Trophoblast cell (in vitro differentiated cells and primary cell): Measurements from ENCODE around the gene CUX1.

Source experiments
- DNase-seq, 2 donors: peaks; one replicate each; pipeline ENCODE4 v3.0.0-alpha.2; 2016
- H2AFZ ChIP-seq: 2 replicates; pipeline ENCODE4 v1.6.1; 2013; ENCODE audit warnings: low read length, moderate library complexity, mild to moderate bottlenecking; ENCODE audit not compliant: insufficient read depth, poor library complexity
- H2AK5ac ChIP-seq: 2 replicates; pipeline ENCODE4 v1.6.1; 2013; ENCODE audit warnings: mild to moderate bottlenecking, low read length
- H2BK120ac ChIP-seq: 2 replicates; pipeline ENCODE4 v1.6.1; 2013; ENCODE audit warnings: low read length, mild to moderate bottlenecking, moderate library complexity; ENCODE audit not compliant: insufficient read depth, poor library complexity
- H2BK12ac ChIP-seq: 2 replicates; pipeline ENCODE4 v1.6.1; 2013; ENCODE audit warnings: mild to moderate bottlenecking, low read length, moderate library complexity
- H2BK5ac ChIP-seq: 2 replicates; pipeline ENCODE4 v1.6.1; 2013; ENCODE audit warnings: low read length, low read depth, moderate library complexity, mild to moderate bottlenecking; ENCODE audit not compliant: poor library complexity
- H3K14ac ChIP-seq: 2 replicates; pipeline ENCODE4 v1.6.1; 2013; ENCODE audit warnings: mild to moderate bottlenecking, low read length
- H3K18ac ChIP-seq: 2 replicates; pipeline ENCODE4 v1.6.1; 2013; ENCODE audit warnings: mild to moderate bottlenecking, low read length
- H3K23ac ChIP-seq: 2 replicates; pipeline ENCODE4 v1.6.1; 2013; ENCODE audit warnings: low read length
- H3K27ac ChIP-seq: 2 replicates; pipeline ENCODE4 v1.5.1; 2013; ENCODE audit warnings: low read depth, mild to moderate bottlenecking, inconsistent platforms, low read length, moderate library complexity
- H3K27me3 ChIP-seq: 2 replicates; pipeline ENCODE4 v1.6.1; 2013; ENCODE audit warnings: inconsistent platforms, mild to moderate bottlenecking, low read length, moderate library complexity; ENCODE audit not compliant: insufficient read depth
- H3K36me3 ChIP-seq, 2 experiments: 1 replicate in 1 of 2; 2 replicates in 1 of 2; pipeline ENCODE4 v1.6.1; 2013; ENCODE audit warnings: low read length in 2 of 2, mild to moderate bottlenecking in 2 of 2, moderate library complexity in 1 of 2; ENCODE audit not compliant: insufficient read depth in 2 of 2, control insufficient read depth in 1 of 2
- H3K4ac ChIP-seq: 2 replicates; pipeline ENCODE4 v1.6.1; 2013; ENCODE audit warnings: low read depth, mild to moderate bottlenecking, low read length, moderate library complexity
- H3K4me1 ChIP-seq, 2 experiments: 1 replicate in 1 of 2; 2 replicates in 1 of 2; pipeline ENCODE4 v1.6.1; 2013; ENCODE audit warnings: low read length in 2 of 2, mild to moderate bottlenecking in 2 of 2, moderate library complexity in 1 of 2; ENCODE audit not compliant: insufficient read depth in 2 of 2, control insufficient read depth in 1 of 2
- H3K4me2 ChIP-seq: 2 replicates; pipeline ENCODE4 v1.6.1; 2013; ENCODE audit warnings: inconsistent platforms, mild to moderate bottlenecking, low read length, moderate library complexity
- H3K4me3 ChIP-seq: 2 replicates; pipeline ENCODE4 v1.5.1; 2013; ENCODE audit warnings: mild to moderate bottlenecking, low read depth, low read length, inconsistent platforms
- H3K79me1 ChIP-seq: one replicate; pipeline ENCODE4 v1.6.1; 2013; ENCODE audit warnings: low read length
- H3K79me2 ChIP-seq: 2 replicates; pipeline ENCODE4 v1.6.1; 2013; ENCODE audit warnings: low read length, mild to moderate bottlenecking; ENCODE audit not compliant: control insufficient read depth, insufficient read depth, poor library complexity
- H3K9ac ChIP-seq: 2 replicates; pipeline ENCODE4 v1.6.1; 2013; ENCODE audit warnings: mild to moderate bottlenecking, low read length
- H3K9me3 ChIP-seq: 2 replicates; pipeline ENCODE4 v1.6.1; 2013; ENCODE audit warnings: low read depth, mild to moderate bottlenecking, control low read depth, inconsistent platforms, low read length; ENCODE audit not compliant: insufficient read depth
- H4K12ac ChIP-seq: 2 replicates; pipeline ENCODE4 v1.6.1; 2013; ENCODE audit warnings: low read depth, mild to moderate bottlenecking, low read length, moderate library complexity
- H4K8ac ChIP-seq: 2 replicates; pipeline ENCODE4 v1.6.1; 2013; ENCODE audit warnings: low read depth, mild to moderate bottlenecking, low read length, moderate library complexity
- H4K91ac ChIP-seq: one replicate; pipeline ENCODE4 v1.6.1; 2013; ENCODE audit warnings: low read depth, mild to moderate bottlenecking, low read length, moderate library complexity
- WGBS: extraction: QIAGEN DNeasy Blood & Tissue Kit; methylation state at CpG from one replicate; pipeline ENCODE4 v1.1.7; 2013; ENCODE audit warnings: missing lambda C conversion rate; ENCODE audit not compliant: insufficient read length, insufficient coverage; ENCODE audit errors: extremely low coverage; 5-methylcytosine and 5-hydroxymethylcytosine counted together

CUX1 gene

DNA sequence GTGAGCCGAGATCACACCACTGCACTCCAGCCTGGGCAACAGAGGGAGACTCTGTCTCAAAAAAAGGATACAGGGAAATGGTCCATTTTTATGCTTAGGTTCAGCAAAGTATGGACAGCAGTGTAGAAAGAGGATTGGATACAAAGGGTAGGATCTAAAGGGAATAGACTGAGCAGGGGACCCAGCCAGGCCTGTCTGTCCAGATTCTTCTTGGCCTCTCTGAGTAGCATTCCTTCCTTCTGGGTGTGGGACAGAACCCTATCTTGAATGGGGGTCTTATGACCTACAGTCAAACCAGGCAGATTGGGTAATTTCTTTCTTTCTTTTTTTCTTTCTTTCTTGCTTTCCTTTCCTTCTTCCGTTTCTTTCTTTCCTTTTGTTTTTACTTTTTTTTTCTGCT, 494.9 kb downstream of the CUX1 start:
- Histone ChIP-seq H3K23ac (no peak overlapping the region), H3K9ac (no peak overlapping the region), H4K8ac (peak overlapping the region; percentile 68), H4K12ac (no peak overlapping the region), H3K4me3 (no peak overlapping the region), H3K4me1 (peaks cover 3 to 5% of the 10 kb centered on the region in 2 experiments), H2BK5ac (peak overlapping the region; percentile 71), H2BK12ac (no peak overlapping the region), H3K79me2 (peaks cover 1% of the 10 kb centered on the region), H3K27ac (peak overlapping the region; percentile 87), H3K79me1 (peaks cover 5% of the 10 kb centered on the region), H2BK120ac (peak overlapping the region; percentile 91), H3K36me3 (peaks cover 28 to 33% of the 10 kb centered on the region in 2 experiments), H3K27me3 (no peaks in the 10 kb centered on the region), H3K18ac (peak overlapping the region; percentile 54), H3K9me3 (no peaks in the 10 kb centered on the region), H2AFZ (no peak overlapping the region), H3K14ac (peak overlapping the region; percentile 46), H3K4me2 (no peak overlapping the region), H3K4ac (no peak overlapping the region), H2AK5ac (no peak overlapping the region), H4K91ac (peak overlapping the region; percentile 78)
- WGBS = no CpG with 5 or more reads among the region's 2 CpGs
- DNase-seq = peak; percentile 93

GRCh38 chr7:102313997-102314780, 496.8 kb downstream of the CUX1 start:
- Histone ChIP-seq H2AK5ac (no peak overlapping the region), H3K18ac (peak overlapping the region; percentile 42), H3K4ac (no peak overlapping the region), H4K8ac (no peak overlapping the region), H3K27me3 (no peaks in the 10 kb centered on the region), H2BK12ac (no peak overlapping the region), H3K4me1 (peaks cover 10% of the 10 kb centered on the region in 2 experiments), H3K79me2 (peaks cover 1% of the 10 kb centered on the region), H2BK5ac (no peak overlapping the region), H2BK120ac (no peak overlapping the region), H2AFZ (no peak overlapping the region), H3K4me3 (no peak overlapping the region), H3K4me2 (no peak overlapping the region), H3K79me1 (peaks cover 7% of the 10 kb centered on the region), H4K91ac (peak overlapping the region; percentile 5), H3K14ac (peak overlapping the region; percentile 13), H3K23ac (no peak overlapping the region), H3K27ac (no peak overlapping the region), H3K9me3 (no peaks in the 10 kb centered on the region), H4K12ac (no peak overlapping the region), H3K9ac (no peak overlapping the region), H3K36me3 (peaks cover 20 to 24% of the 10 kb centered on the region in 2 experiments)
- no CpG with 5 or more reads among the region's 22 CpGs for WGBS
- DNase-seq = no peak

- Histone ChIP-seq H3K18ac (no peak overlapping the region), H3K4me1 (peaks cover 30% of the 10 kb centered on the region in 2 experiments), H2BK12ac (no peak overlapping the region), H4K12ac (no peak overlapping the region), H2BK120ac (no peak overlapping the region), H4K91ac (peak overlapping the region; percentile 3), H3K4me2 (no peak overlapping the region), H3K36me3 (peaks cover 19 to 29% of the 10 kb centered on the region in 2 experiments), H2BK5ac (peak overlapping the region; percentile 4), H3K4ac (no peak overlapping the region), H4K8ac (peak overlapping the region; percentile 8), H3K23ac (no peak overlapping the region), H3K27me3 (no peaks in the 10 kb centered on the region), H3K79me2 (no peaks in the 10 kb centered on the region), H3K9me3 (peaks cover 6% of the 10 kb centered on the region), H3K9ac (no peak overlapping the region), H3K14ac (peak overlapping the region; percentile 50), H2AK5ac (no peak overlapping the region), H2AFZ (no peak overlapping the region), H3K79me1 (peaks cover 13% of the 10 kb centered on the region), H3K27ac (peak overlapping the region; percentile 45), H3K4me3 (no peak overlapping the region)
- DNase-seq = peak in 1 of 2 donors; percentile 45
- WGBS = no CpG with 5 or more reads among the region's 24 CpGs
Observed at GRCh38 chr7:102317231-102318059, 500.0 kb downstream of the CUX1 start.

- H3K36me3 ChIP-seq = peaks cover 19 to 29% of the 10 kb centered on the region in 2 experiments
- peaks cover 12% of the 10 kb centered on the region for H3K79me1 ChIP-seq
- H3K9ac ChIP-seq = no peak overlapping the region
- no peaks in the 10 kb centered on the region for H3K27me3 ChIP-seq
- H4K91ac ChIP-seq = peak overlapping the region; percentile 42
- no peak overlapping the region for H3K4ac ChIP-seq
- peak overlapping the region; percentile 8 for H3K14ac ChIP-seq
- H3K4me1 ChIP-seq = peaks cover 28 to 30% of the 10 kb centered on the region in 2 experiments
- no peak overlapping the region for H3K18ac ChIP-seq
- peak; percentile 86 to 94 for DNase-seq
- H3K79me2 ChIP-seq = no peaks in the 10 kb centered on the region
- peak overlapping the region; percentile 66 for H3K27ac ChIP-seq
- no peak overlapping the region for H3K23ac ChIP-seq
- WGBS = no CpG with 5 or more reads among the region's 7 CpGs
- H2AFZ ChIP-seq = no peak overlapping the region
- peak overlapping the region; percentile 37 for H2BK120ac ChIP-seq
- H3K4me2 ChIP-seq = no peak overlapping the region
- H3K9me3 ChIP-seq = peaks cover 6% of the 10 kb centered on the region
- peak overlapping the region; percentile 14 for H2BK5ac ChIP-seq
- no peak overlapping the region for H3K4me3 ChIP-seq
- peak overlapping the region; percentile 10 for H2BK12ac ChIP-seq
- H2AK5ac ChIP-seq = no peak overlapping the region
- no peak overlapping the region for H4K12ac ChIP-seq
- H4K8ac ChIP-seq = no peak overlapping the region
Observed at GRCh38 chr7:102318482-102318971, 501.1 kb downstream of the CUX1 start.
